Measurements from ENCODE around the gene SRP9. TPM values are rescaled to one million over a fixed set of nuclear protein-coding genes. Genes with fewer than 3 reads are reported as not detected.

Gene SRP9
- total RNA-seq, 1 experiment from 2014 or later, result 282 TPM

DNA sequence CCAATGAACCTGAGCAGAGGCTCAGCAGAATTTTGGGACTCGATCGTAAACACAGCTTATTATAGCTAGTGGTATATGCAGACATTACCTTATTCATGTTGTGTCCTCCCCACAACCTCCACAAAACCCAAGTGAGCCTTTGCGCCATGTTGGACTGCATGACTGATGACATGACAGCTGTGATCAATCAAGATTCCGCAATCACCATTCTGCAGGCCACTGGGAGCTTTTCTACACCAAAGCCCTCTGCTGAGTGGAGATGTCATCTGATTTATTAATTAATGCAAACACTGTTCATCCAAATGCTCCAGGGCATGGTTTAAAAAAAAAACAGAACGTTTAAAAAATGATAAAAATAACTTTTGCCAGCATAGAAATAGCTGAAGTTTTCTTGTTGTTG lies 7.9 kb upstream of the SRP9 start:
- Histone ChIP-seq H3K36me3 (ENCODE audit: control insufficient read depth, insufficient read depth, low read length) (no peaks in the 10 kb centered on the region), H3K9me3 (ENCODE audit: control insufficient read depth, insufficient read depth, low read depth, low read length) (no peaks in the 10 kb centered on the region), H3K27me3 (ENCODE audit: control insufficient read depth, insufficient read depth, low read length) (no peaks in the 10 kb centered on the region), H3K4me3 (ENCODE audit: low read depth in 2 of 2, low read length in 2 of 2) (no peak overlapping the region), H3K27ac (ENCODE audit: low read length) (no peak overlapping the region), H3K4me1 (ENCODE audit: control insufficient read depth, insufficient read depth, low read length) (peaks cover 43% of the 10 kb centered on the region)
- ChIA-PET POLR2A (interaction anchor here (0.5 to 1.1 kb wide), 3 partner anchors 8 to 341 kb away, joined by 3 to 5 read pairs (median 3); partner anchors contain the start of gene SRP9), CTCF (no interaction called here)
- no TSS peak for BruUV-seq (replicated peaks)
- in situ Hi-C loops (cut with HindIII; ENCODE audit: low pct_unique_long_range_greater_than_20kb, low sequenced_read_pairs) (loop anchor here (10.0 kb wide), 1 partner anchor 215 kb away; no protein-coding TSS in a partner anchor), intact Hi-C loops (cut with micrococcal nuclease; ENCODE audit: unreplicated experiment) (no loop called here)
- no peak for ATAC-seq
- no peak for DNase-seq (ENCODE audit: low read depth, low spot score)
- TF ChIP-seq TCF7L2 (IDR thresholded peaks at IDR 0.05; ENCODE audit: low read depth, low read length), result no peak
- TF ChIP-seq POLR2AphosphoS5 (IDR thresholded peaks at IDR 0.05; ENCODE audit: low read depth, low read length), result no peak
- TF ChIP-seq CTCF (IDR thresholded peaks at IDR 0.05), result no peak
- TF ChIP-seq SIN3A (IDR thresholded peaks at IDR 0.05; ENCODE audit: borderline replicate concordance, insufficient read depth, low read depth, low read length), result no peak
- TF ChIP-seq, protein P1, sequence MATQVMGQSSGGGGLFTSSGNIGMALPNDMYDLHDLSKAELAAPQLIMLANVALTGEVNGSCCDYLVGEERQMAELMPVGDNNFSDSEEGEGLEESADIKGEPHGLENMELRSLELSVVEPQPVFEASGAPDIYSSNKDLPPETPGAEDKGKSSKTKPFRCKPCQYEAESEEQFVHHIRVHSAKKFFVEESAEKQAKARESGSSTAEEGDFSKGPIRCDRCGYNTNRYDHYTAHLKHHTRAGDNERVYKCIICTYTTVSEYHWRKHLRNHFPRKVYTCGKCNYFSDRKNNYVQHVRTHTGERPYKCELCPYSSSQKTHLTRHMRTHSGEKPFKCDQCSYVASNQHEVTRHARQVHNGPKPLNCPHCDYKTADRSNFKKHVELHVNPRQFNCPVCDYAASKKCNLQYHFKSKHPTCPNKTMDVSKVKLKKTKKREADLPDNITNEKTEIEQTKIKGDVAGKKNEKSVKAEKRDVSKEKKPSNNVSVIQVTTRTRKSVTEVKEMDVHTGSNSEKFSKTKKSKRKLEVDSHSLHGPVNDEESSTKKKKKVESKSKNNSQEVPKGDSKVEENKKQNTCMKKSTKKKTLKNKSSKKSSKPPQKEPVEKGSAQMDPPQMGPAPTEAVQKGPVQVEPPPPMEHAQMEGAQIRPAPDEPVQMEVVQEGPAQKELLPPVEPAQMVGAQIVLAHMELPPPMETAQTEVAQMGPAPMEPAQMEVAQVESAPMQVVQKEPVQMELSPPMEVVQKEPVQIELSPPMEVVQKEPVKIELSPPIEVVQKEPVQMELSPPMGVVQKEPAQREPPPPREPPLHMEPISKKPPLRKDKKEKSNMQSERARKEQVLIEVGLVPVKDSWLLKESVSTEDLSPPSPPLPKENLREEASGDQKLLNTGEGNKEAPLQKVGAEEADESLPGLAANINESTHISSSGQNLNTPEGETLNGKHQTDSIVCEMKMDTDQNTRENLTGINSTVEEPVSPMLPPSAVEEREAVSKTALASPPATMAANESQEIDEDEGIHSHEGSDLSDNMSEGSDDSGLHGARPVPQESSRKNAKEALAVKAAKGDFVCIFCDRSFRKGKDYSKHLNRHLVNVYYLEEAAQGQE (IDR thresholded peaks at IDR 0.05; ENCODE audit: insufficient read depth in 1 of 2, low read depth in 2 of 2, low read length in 1 of 2), result no peak

GRCh38 chr1:225770561-225771248 lies 6.9 kb upstream of the SRP9 start:
- in situ Hi-C loops (cut with HindIII; ENCODE audit: low pct_unique_long_range_greater_than_20kb, low sequenced_read_pairs) (loop anchor here (10.0 kb wide), 1 partner anchor 216 kb away; no protein-coding TSS in a partner anchor), intact Hi-C loops (cut with micrococcal nuclease; ENCODE audit: unreplicated experiment) (no loop called here)
- no peaks in the 10 kb centered on the region for H3K36me3 ChIP-seq (ENCODE audit: control insufficient read depth, insufficient read depth, low read length)
- H3K9me3 ChIP-seq (ENCODE audit: control insufficient read depth, insufficient read depth, low read depth, low read length), result no peaks in the 10 kb centered on the region
- H3K27ac ChIP-seq (ENCODE audit: low read length), result 0 out of 2 replicates have a peak overlapping the region, but pooled peaks have one; percentile 35
- POLR2A ChIA-PET, result no interaction called here
- no peak overlapping the region for H3K4me3 ChIP-seq (ENCODE audit: low read depth in 2 of 2, low read length in 2 of 2)
- no TSS peak for BruUV-seq (replicated peaks)
- CTCF ChIA-PET, result interaction anchor here (0.7 kb wide), 1 partner anchor 50 kb away, joined by 3 read pairs; no protein-coding TSS in a partner anchor
- DNase-seq (ENCODE audit: low read depth, low spot score), result no peak
- no peaks in the 10 kb centered on the region for H3K27me3 ChIP-seq (ENCODE audit: control insufficient read depth, insufficient read depth, low read length)
- TF ChIP-seq, protein P1 (IDR thresholded peaks at IDR 0.05; ENCODE audit: insufficient read depth in 1 of 2, low read depth in 2 of 2, low read length in 1 of 2), result no peak
- no peak for TF ChIP-seq CTCF (IDR thresholded peaks at IDR 0.05)
- no peak for TF ChIP-seq POLR2AphosphoS5 (IDR thresholded peaks at IDR 0.05; ENCODE audit: low read depth, low read length)
- TF ChIP-seq TCF7L2 (IDR thresholded peaks at IDR 0.05; ENCODE audit: low read depth, low read length), result no peak
- no peak for TF ChIP-seq SIN3A (IDR thresholded peaks at IDR 0.05; ENCODE audit: borderline replicate concordance, insufficient read depth, low read depth, low read length)
- ATAC-seq, result no peak
- peaks cover 43% of the 10 kb centered on the region for H3K4me1 ChIP-seq (ENCODE audit: control insufficient read depth, insufficient read depth, low read length)

Data from Panc1 (cell line).